SK-N-SH (cell line): ENCODE results near the gene ITGA5. TPM values are rescaled to one million over a fixed set of nuclear protein-coding genes. Genes with fewer than 3 reads are reported as not detected.
A peak's percentile ranks its signal among the peaks of the same experiment; 100 is the strongest.

Experiments used
- CTCF ChIA-PET: fragments of 300-600, 350-600 bp; formaldehyde crosslinking; extraction: SDS; loops from one replicate; lab custom pipeline; 2021; lab: Yijun Ruan, JAX
- POLR2A ChIA-PET: fragments of 350-600 bp; sonication (Branson Sonifier 250); formaldehyde crosslinking; extraction: SDS; loops from one replicate; lab custom pipeline; 2020; ENCODE audit warnings: antibody characterized with exemption, inconsistent platforms; lab: Yijun Ruan, JAX
- DNase-seq: peaks from one replicate; pipeline ENCODE4 v3.0.0; 2012
- H2AFZ ChIP-seq: fragments of 200-600 bp; sonication (generic); 2 replicates; pipeline ENCODE4 v1.8.1; 2016; ENCODE audit warnings: antibody characterized with exemption, mild to moderate bottlenecking, low read depth
- H3F3A ChIP-seq: fragments of 200-600 bp; sonication (generic); replicated peaks from 2 replicates; pipeline ENCODE3; 2016; ENCODE audit warnings: antibody characterized with exemption, mild to moderate bottlenecking; ENCODE audit not compliant: insufficient read depth
- H3K27ac ChIP-seq, 2 experiments: fragments of 200-500 bp in 1 of 2; fragments of 200-600 bp in 1 of 2; sonication (Bioruptor generic) in 1 of 2; sonication (generic), shearing (Covaris generic) in 1 of 2; 2 replicates each; pipeline versions ENCODE4 v1.5.1 to v1.6.1; 2014 to 2016; ENCODE audit warnings: low read depth in 2 of 2, inconsistent platforms in 1 of 2, low read length in 1 of 2, mild to moderate bottlenecking in 1 of 2, mixed read lengths in 1 of 2
- H3K27me3 ChIP-seq: fragments of 200-600 bp; sonication (generic), shearing (Covaris generic); 2 replicates; pipeline ENCODE4 v1.6.1; 2016; ENCODE audit warnings: mixed run types; ENCODE audit not compliant: insufficient read depth
- H3K36me3 ChIP-seq, 2 experiments: fragments of 200-500 bp in 1 of 2; fragments of 200-600 bp in 1 of 2; sonication (Bioruptor generic) in 1 of 2; sonication (generic) in 1 of 2; replicated peaks in 1 of 2; 2 replicates each; pipeline versions ENCODE3 to v1.5.1; 2014 to 2016; ENCODE audit warnings: low read length in 1 of 2, mild to moderate bottlenecking in 1 of 2; ENCODE audit not compliant: insufficient read depth in 2 of 2, control insufficient read depth in 1 of 2
- H3K4me1 ChIP-seq, 2 experiments: fragments of 200-500 bp in 1 of 2; fragments of 200-600 bp in 1 of 2; sonication (Bioruptor generic) in 1 of 2; sonication (generic), shearing (Covaris generic) in 1 of 2; 2 replicates each; pipeline versions ENCODE4 v1.5.1 to v1.6.1; 2014 to 2016; ENCODE audit warnings: low read depth in 1 of 2, low read length in 1 of 2, mixed run types in 1 of 2; ENCODE audit not compliant: insufficient read depth in 2 of 2, control insufficient read depth in 1 of 2
- H3K4me2 ChIP-seq: fragments of 200-600 bp; sonication (generic), shearing (Covaris generic); 2 replicates; pipeline ENCODE4 v1.6.1; 2017; ENCODE audit warnings: mixed run types
- H3K4me3 ChIP-seq, 2 experiments: fragments of 200-500 bp in 1 of 2; fragments of 200-600 bp in 1 of 2; sonication (Bioruptor generic) in 1 of 2; sonication (generic), shearing (Covaris generic) in 1 of 2; 2 replicates each; pipeline versions ENCODE4 v1.5.1 to v1.8.1; 2014 to 2016; ENCODE audit warnings: low read depth in 2 of 2, inconsistent platforms in 1 of 2, low read length in 1 of 2, mild to moderate bottlenecking in 1 of 2, mixed read lengths in 1 of 2, moderate library complexity in 1 of 2
- H3K79me2 ChIP-seq: fragments of 200-600 bp; sonication (generic); 2 replicates; pipeline ENCODE4 v1.8.1; 2017; ENCODE audit warnings: mild to moderate bottlenecking; ENCODE audit not compliant: insufficient read depth
- H3K9ac ChIP-seq: fragments of 200-600 bp; sonication (generic); 2 replicates; pipeline ENCODE4 v1.6.1; 2017; ENCODE audit warnings: mixed run types
- H3K9me2 ChIP-seq: fragments of 200-600 bp; sonication (generic); 2 replicates; pipeline ENCODE4 v1.6.1; 2017; ENCODE audit warnings: mixed run types
- H3K9me3 ChIP-seq: fragments of 200-600 bp; sonication (generic); 2 replicates; pipeline ENCODE4 v1.6.1; 2017; ENCODE audit warnings: mixed run types, mild to moderate bottlenecking, moderate library complexity
- H4K20me1 ChIP-seq: fragments of 200-600 bp; sonication (generic); 2 replicates; pipeline ENCODE4 v1.6.1; 2017; ENCODE audit warnings: mild to moderate bottlenecking, mixed run types; ENCODE audit not compliant: insufficient read depth
- CHD2 ChIP-seq: fragments of 150-350 bp; IDR thresholded peaks from 2 replicates; pipeline ENCODE4 v1.6.1; 2018; ENCODE audit warnings: low read length; ENCODE audit not compliant: partially characterized antibody
- ELF1 ChIP-seq: IDR thresholded peaks from 2 replicates; pipeline ENCODE4 v1.4.0; 2012
- EP300 ChIP-seq, 2 experiments: IDR thresholded peaks; 2 replicates each; pipeline versions ENCODE4 v1.4.0 to v1.6.1; 2012; ENCODE audit warnings: borderline replicate concordance in 1 of 2, low read depth in 1 of 2, low read length in 1 of 2
- EZH2phosphoT487 ChIP-seq: fragments of 200-600 bp; sonication (generic); IDR thresholded peaks from 2 replicates; pipeline ENCODE4 v1.6.1; 2017; ENCODE audit warnings: low read depth, mixed run types, mild to moderate bottlenecking, antibody characterized with exemption, moderate library complexity, borderline replicate concordance
- FOXJ3 ChIP-seq: sonication (generic); formaldehyde crosslinking; IDR thresholded peaks from 2 replicates; pipeline ENCODE4 v1.5.1; 2020; ENCODE audit warnings: mild to moderate bottlenecking, missing genetic modification reagents
- GABPA ChIP-seq: IDR thresholded peaks from 2 replicates; pipeline ENCODE4 v1.4.0; 2012; ENCODE audit warnings: low read depth, mild to moderate bottlenecking
- GATA2 ChIP-seq: sonication (generic); formaldehyde crosslinking; IDR thresholded peaks from 2 replicates; pipeline ENCODE4 v1.5.0; 2020; ENCODE audit warnings: mild to moderate bottlenecking, missing genetic modification reagents
- MEF2A ChIP-seq: IDR thresholded peaks from 2 replicates; pipeline ENCODE4 v1.4.0; 2012; ENCODE audit warnings: low read depth, borderline replicate concordance
- MXI1 ChIP-seq: IDR thresholded peaks from 2 replicates; pipeline ENCODE4 v1.6.1; 2012; ENCODE audit warnings: mild to moderate bottlenecking, low read depth, low read length, improper control_type of control experiment
- NRF1 ChIP-seq: IDR thresholded peaks from 2 replicates; pipeline ENCODE4 v1.6.1; 2012; ENCODE audit warnings: low read depth, mild to moderate bottlenecking, low read length
- RCOR1 ChIP-seq: fragments of 150-350 bp; IDR thresholded peaks from 2 replicates; pipeline ENCODE4 v1.6.1; 2017; ENCODE audit warnings: antibody characterized with exemption, low read length
- RFX5 ChIP-seq: IDR thresholded peaks from 2 replicates; pipeline ENCODE4 v1.6.1; 2012; ENCODE audit warnings: mild to moderate bottlenecking, improper control_type of control experiment, low read length
- RXRA ChIP-seq: IDR thresholded peaks from 2 replicates; pipeline ENCODE4 v1.4.0; 2012; ENCODE audit warnings: low read depth, mild to moderate bottlenecking, borderline replicate concordance
- SIN3A ChIP-seq: IDR thresholded peaks from 2 replicates; pipeline ENCODE4 v1.6.1; 2012; ENCODE audit warnings: low read depth, mild to moderate bottlenecking, low read length, moderate library complexity, borderline replicate concordance
- TAF1 ChIP-seq: IDR thresholded peaks from 2 replicates; pipeline ENCODE4 v1.6.1; 2012; ENCODE audit warnings: low read depth, mild to moderate bottlenecking, low read length, moderate library complexity, borderline replicate concordance
- TCF12 ChIP-seq: IDR thresholded peaks from 2 replicates; pipeline ENCODE4 v1.4.0; 2012
- YY1 ChIP-seq: IDR thresholded peaks from 2 replicates; pipeline ENCODE4 v1.4.0; 2012; ENCODE audit warnings: low read depth, mild to moderate bottlenecking
- WGBS: methylation state at CpG from one replicate; pipeline ENCODE4 v1.1.6; 2017; ENCODE audit warnings: low lambda C conversion rate; 5-methylcytosine and 5-hydroxymethylcytosine counted together
- polyA plus RNA-seq, 3 experiments: library from polyadenylated mRNA; depleted of rRNA; stranded (reverse); fragments of >200 nt; gene quantifications; 2 replicates each; pipeline ENCODE4 v1.2.3, GENCODE V29; 2012
- TF ChIP-seq, protein P1 (sequence below): IDR thresholded peaks from 2 replicates; pipeline ENCODE4 v1.4.0; 2012; ENCODE audit warnings: low read depth, borderline replicate concordance
- TF ChIP-seq, protein P2 (sequence below): fragments of 150-350 bp; IDR thresholded peaks from 2 replicates; pipeline ENCODE4 v1.6.1; 2017; ENCODE audit warnings: antibody characterized with exemption, low read length, low read depth, borderline replicate concordance
- TF ChIP-seq, protein P3 (sequence below): IDR thresholded peaks from 2 replicates; pipeline ENCODE4 v1.4.0; 2012; ENCODE audit warnings: low read depth, borderline replicate concordance
- TF ChIP-seq, protein P4 (sequence below): IDR thresholded peaks from 2 replicates; pipeline ENCODE4; 2012
- TF ChIP-seq, protein P5 (sequence below): fragments of 150-350 bp; IDR thresholded peaks from 2 replicates; pipeline ENCODE4 v1.6.1; 2016; ENCODE audit warnings: mild to moderate bottlenecking, low read depth, low read length

The ITGA5 gene
- polyA plus RNA-seq, 1 of the 3 experiments (the other 2 are of a cell fraction) = 52.5 TPM

DNA sequence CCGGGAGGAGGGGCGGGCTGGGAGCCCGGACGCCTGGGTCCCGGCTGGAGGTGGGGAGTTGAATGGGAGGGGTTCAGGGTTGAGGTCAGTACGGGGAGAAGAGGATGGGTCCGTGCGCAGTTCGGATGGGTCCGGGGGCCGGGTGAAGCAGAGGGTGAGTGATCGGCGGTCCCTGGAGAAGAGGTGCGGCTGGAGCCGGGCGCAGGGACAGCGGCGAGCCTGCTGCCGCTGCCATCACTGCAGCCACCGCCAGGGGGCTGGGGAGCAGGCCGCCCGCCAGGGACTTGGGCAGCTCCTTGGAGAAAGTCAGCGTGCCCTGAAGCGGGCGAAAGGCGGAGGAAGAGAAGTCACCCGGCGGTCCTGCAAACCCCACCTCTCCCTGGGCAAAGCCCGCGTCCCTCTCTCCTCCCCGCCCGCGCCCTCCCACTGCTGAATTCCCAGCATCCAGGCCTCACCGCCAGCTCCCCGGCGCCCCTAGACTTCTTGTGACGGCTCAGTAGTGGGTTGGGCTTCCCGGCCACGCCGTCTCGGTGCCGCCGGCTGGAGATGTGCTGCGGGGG, 48.8 kb downstream of the ITGA5 start (continued):
- TF ChIP-seq, protein P1, sequence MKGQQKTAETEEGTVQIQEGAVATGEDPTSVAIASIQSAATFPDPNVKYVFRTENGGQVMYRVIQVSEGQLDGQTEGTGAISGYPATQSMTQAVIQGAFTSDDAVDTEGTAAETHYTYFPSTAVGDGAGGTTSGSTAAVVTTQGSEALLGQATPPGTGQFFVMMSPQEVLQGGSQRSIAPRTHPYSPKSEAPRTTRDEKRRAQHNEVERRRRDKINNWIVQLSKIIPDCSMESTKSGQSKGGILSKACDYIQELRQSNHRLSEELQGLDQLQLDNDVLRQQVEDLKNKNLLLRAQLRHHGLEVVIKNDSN = no peak
- TF ChIP-seq YY1 = no peak
- no peak for TF ChIP-seq FOXJ3
- TF ChIP-seq GABPA = no peak
- TF ChIP-seq TCF12 = no peak
- TF ChIP-seq ELF1 = no peak
- TF ChIP-seq CHD2 = no peak
- TF ChIP-seq GATA2 (CRISPR knock-in tag) = no peak
- no peak for TF ChIP-seq MEF2A
- no peak for TF ChIP-seq TAF1
- TF ChIP-seq RFX5 = no peak
- 0 out of 2 replicates have a peak, but pooled peaks have one; percentile 33 for TF ChIP-seq MXI1
- TF ChIP-seq SIN3A = peak; percentile 51; the same call in 1 of the 2 replicates

DNA sequence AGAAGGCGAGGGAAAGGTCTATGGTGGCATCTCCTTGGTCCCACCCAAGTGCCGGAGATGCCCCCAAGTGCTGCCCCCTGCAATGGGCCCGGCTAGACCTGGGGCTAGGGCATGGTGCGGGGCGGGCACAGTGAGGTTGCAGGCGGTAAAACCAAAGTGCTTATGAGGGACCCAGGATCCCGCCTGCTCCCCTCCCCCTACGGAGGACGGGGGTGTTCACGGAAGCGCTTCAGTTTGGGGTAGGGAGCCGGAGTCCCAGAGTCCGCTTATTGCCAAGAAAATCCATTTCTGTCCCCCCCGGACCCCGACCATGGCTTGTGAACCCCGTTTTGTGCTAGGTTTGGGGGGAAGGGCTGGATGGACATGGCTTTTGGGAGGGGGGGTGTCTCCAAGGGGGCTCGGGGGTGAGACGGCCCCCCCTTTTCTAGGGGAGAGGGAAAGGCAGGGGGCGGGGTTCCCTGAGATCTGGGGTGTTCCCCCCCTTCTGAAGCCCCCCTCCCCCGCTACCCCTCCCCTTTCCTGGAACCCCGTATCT, 49.4 kb downstream of the ITGA5 start:
- Histone ChIP-seq H3K36me3 (no peaks in the 10 kb centered on the region), H3F3A (peaks cover 5% of the 10 kb centered on the region), H2AFZ (no peak overlapping the region), H3K9me3 (no peaks in the 10 kb centered on the region), H3K79me2 (no peaks in the 10 kb centered on the region), H3K9ac (no peak overlapping the region), H4K20me1 (no peaks in the 10 kb centered on the region), H3K9me2 (no peaks in the 10 kb centered on the region), H3K27ac (no peak overlapping the region), H3K4me2 (peak overlapping the region; percentile 75; the same call in 1 of the 2 replicates), H3K4me3 (no peak overlapping the region; a peak in 1 of 4 replicates), H3K4me1 (peaks cover 11 to 31% of the 10 kb centered on the region in 2 experiments; a peak in 2 of 4 replicates), H3K27me3 (no peaks in the 10 kb centered on the region)
- no peak for DNase-seq
- CTCF ChIA-PET = interaction anchor here (0.6 to 3.3 kb wide), 18 partner anchors 10 to 363 kb away, joined by 3 to 69 read pairs (median 8); partner anchors contain the start of genes COPZ1 and ZNF385A
- WGBS = 58% methylated on average over 15 of the region's 21 CpGs
- POLR2A ChIA-PET = interaction anchor here (0.7 to 1.0 kb wide), 2 partner anchors 11 to 36 kb away, joined by 3 to 4 read pairs; no protein-coding TSS in a partner anchor
- TF ChIP-seq, protein P2, sequence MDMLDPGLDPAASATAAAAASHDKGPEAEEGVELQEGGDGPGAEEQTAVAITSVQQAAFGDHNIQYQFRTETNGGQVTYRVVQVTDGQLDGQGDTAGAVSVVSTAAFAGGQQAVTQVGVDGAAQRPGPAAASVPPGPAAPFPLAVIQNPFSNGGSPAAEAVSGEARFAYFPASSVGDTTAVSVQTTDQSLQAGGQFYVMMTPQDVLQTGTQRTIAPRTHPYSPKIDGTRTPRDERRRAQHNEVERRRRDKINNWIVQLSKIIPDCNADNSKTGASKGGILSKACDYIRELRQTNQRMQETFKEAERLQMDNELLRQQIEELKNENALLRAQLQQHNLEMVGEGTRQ = no peak
- TF ChIP-seq CHD2 = no peak
- TF ChIP-seq FOXJ3 = no peak
- TF ChIP-seq NRF1 = no peak
- no peak for TF ChIP-seq EP300 (IDR thresholded peaks at IDR 0.05; ENCODE audit: borderline replicate concordance in 1 of 2, low read depth in 1 of 2, low read length in 1 of 2)
- TF ChIP-seq RXRA = no peak
- TF ChIP-seq GATA2 (CRISPR knock-in tag) = no peak
- no peak for TF ChIP-seq SIN3A
- no peak for TF ChIP-seq MXI1
- TF ChIP-seq, protein P3, sequence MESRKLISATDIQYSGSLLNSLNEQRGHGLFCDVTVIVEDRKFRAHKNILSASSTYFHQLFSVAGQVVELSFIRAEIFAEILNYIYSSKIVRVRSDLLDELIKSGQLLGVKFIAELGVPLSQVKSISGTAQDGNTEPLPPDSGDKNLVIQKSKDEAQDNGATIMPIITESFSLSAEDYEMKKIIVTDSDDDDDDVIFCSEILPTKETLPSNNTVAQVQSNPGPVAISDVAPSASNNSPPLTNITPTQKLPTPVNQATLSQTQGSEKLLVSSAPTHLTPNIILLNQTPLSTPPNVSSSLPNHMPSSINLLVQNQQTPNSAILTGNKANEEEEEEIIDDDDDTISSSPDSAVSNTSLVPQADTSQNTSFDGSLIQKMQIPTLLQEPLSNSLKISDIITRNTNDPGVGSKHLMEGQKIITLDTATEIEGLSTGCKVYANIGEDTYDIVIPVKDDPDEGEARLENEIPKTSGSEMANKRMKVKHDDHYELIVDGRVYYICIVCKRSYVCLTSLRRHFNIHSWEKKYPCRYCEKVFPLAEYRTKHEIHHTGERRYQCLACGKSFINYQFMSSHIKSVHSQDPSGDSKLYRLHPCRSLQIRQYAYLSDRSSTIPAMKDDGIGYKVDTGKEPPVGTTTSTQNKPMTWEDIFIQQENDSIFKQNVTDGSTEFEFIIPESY = no peak
- no peak for TF ChIP-seq EZH2phosphoT487
- TF ChIP-seq, protein P4, sequence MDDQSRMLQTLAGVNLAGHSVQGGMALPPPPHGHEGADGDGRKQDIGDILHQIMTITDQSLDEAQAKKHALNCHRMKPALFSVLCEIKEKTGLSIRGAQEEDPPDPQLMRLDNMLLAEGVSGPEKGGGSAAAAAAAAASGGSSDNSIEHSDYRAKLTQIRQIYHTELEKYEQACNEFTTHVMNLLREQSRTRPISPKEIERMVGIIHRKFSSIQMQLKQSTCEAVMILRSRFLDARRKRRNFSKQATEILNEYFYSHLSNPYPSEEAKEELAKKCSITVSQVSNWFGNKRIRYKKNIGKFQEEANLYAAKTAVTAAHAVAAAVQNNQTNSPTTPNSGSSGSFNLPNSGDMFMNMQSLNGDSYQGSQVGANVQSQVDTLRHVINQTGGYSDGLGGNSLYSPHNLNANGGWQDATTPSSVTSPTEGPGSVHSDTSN = no peak
- TF ChIP-seq RCOR1 = no peak
- TF ChIP-seq GABPA = no peak
- no peak for TF ChIP-seq MEF2A
- TF ChIP-seq, protein P5, sequence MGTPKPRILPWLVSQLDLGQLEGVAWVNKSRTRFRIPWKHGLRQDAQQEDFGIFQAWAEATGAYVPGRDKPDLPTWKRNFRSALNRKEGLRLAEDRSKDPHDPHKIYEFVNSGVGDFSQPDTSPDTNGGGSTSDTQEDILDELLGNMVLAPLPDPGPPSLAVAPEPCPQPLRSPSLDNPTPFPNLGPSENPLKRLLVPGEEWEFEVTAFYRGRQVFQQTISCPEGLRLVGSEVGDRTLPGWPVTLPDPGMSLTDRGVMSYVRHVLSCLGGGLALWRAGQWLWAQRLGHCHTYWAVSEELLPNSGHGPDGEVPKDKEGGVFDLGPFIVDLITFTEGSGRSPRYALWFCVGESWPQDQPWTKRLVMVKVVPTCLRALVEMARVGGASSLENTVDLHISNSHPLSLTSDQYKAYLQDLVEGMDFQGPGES = no peak
